ENCODE data around the gene RNASE1.

RNASE1 gene

DNA sequence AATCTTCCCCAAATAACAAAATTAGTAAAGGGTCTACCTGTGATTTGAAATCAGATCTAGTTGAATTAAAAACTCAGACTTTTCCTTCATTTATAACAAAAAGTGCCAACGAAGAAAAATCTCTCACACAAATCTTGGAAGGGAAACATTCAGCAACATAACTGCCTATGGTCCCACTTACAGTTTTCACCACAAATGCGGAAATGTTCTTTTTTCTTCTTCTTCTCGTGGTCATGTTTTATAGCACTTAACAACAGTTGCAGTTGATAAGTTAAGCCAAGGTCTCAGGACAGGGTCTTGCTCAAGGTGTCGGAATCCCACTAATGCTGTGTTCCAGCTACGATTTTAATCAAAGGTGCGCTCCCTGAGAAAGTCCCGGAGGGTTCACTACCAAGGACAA, 11.5 kb downstream of the RNASE1 start:
- no peak for DNase-seq (ENCODE audit: low read depth, low spot score)
- in situ Hi-C loops (cut with HindIII; ENCODE audit: low sequenced_read_pairs) = no loop called here
- H3K4me3 ChIP-seq (ENCODE audit: low read depth, low read length) = no peak overlapping the region

DNA sequence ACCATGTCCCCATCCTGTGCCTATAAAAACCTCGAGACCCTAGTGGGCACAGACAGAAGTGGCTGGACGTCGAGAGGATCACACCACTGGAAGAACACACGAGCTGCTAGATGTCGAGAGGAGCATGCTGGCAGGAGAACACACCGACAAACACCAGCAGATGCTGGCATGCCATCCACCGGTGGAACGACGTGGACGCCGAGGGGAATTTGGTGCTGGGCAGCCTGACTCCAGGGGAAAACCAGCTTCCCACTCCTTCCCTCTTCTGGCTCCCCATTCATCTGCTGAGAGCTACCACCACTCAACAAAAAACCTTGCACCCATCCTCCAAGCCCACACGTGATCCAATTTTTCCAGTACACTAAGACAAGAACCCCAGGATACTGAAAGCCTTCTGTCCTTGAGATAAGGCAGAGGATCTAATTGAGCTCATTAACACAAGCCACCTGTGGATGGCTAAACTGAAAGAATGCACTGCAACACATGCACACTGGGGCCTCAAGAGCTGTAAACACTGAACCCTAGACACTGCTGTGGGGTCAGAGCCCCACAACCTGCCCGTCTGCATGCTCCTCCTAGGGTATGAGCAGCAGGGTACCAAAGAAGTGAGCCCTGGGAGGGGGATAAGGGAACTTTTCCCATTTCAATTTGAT, 12.1 kb downstream of the RNASE1 start:
- no peak for DNase-seq (ENCODE audit: low read depth, low spot score)
- in situ Hi-C loops (cut with HindIII; ENCODE audit: low sequenced_read_pairs) = no loop called here
- no peak overlapping the region for H3K4me3 ChIP-seq (ENCODE audit: low read depth, low read length)
- TF ChIP-seq, protein P1, sequence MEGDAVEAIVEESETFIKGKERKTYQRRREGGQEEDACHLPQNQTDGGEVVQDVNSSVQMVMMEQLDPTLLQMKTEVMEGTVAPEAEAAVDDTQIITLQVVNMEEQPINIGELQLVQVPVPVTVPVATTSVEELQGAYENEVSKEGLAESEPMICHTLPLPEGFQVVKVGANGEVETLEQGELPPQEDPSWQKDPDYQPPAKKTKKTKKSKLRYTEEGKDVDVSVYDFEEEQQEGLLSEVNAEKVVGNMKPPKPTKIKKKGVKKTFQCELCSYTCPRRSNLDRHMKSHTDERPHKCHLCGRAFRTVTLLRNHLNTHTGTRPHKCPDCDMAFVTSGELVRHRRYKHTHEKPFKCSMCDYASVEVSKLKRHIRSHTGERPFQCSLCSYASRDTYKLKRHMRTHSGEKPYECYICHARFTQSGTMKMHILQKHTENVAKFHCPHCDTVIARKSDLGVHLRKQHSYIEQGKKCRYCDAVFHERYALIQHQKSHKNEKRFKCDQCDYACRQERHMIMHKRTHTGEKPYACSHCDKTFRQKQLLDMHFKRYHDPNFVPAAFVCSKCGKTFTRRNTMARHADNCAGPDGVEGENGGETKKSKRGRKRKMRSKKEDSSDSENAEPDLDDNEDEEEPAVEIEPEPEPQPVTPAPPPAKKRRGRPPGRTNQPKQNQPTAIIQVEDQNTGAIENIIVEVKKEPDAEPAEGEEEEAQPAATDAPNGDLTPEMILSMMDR (IDR thresholded peaks at IDR 0.05; ENCODE audit: low read depth, low read length) = no peak

More for the DNA sequence above, 11.5 kb downstream of the RNASE1 start:
- TF ChIP-seq, protein P1 (IDR thresholded peaks at IDR 0.05; ENCODE audit: low read depth, low read length) = no peak

DNA sequence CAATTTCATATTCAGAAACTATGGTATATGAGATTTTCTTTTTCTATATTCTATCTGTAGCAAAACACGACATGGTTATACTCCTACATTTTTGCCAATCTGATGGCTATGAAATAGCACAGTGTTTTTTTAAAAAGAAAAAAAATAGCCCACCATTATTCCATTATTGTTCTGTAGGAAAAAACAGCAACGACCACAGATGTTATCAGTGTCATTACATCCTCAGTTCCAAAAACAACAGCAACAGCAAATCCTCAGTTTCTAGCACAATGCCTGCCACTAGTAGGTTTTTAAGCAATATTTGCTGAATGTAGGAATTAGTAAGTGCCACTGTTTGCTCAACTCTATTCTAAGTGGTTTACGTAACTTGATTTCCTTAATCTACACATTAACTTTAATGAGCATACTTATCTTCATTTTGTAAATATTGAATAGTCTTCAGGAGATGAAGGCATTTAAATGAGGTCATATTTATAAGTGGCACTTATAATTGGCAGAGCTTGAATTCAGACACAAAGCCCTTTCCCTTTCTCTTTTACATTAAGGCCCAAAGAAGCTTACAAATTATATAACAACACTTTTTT, 13.3 kb downstream of the RNASE1 start:
- in situ Hi-C loops (cut with HindIII; ENCODE audit: low sequenced_read_pairs) = no loop called here
- TF ChIP-seq, protein P1 (IDR thresholded peaks at IDR 0.05; ENCODE audit: low read depth, low read length) = no peak
- no peak for DNase-seq (ENCODE audit: low read depth, low spot score)
- no peak overlapping the region for H3K4me3 ChIP-seq (ENCODE audit: low read depth, low read length)

DNA sequence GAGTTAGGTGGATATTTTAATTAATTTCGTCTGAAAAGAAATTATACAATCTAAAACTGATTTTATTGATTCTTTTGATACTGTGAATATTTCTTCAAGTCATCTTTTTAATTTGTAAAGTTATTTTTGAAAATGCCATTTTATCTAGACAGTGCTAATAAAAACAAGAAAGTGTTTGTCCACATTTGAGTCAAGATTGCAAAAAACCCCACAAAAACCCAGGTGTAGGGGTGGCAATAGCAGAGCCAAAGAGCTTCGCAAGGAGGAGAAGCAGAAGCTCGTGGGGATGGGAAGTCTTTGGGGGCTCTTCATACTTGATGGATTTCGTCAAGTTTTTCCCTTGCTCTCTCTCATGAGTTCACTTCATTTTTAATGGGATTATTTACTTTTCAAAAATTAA, 15.6 kb downstream of the RNASE1 start:
- DNase-seq (ENCODE audit: low read depth, low spot score) = no peak
- TF ChIP-seq, protein P1 (IDR thresholded peaks at IDR 0.05; ENCODE audit: low read depth, low read length) = no peak
- in situ Hi-C loops (cut with HindIII; ENCODE audit: low sequenced_read_pairs) = no loop called here
- no peak overlapping the region for H3K4me3 ChIP-seq (ENCODE audit: low read depth, low read length)

DNA sequence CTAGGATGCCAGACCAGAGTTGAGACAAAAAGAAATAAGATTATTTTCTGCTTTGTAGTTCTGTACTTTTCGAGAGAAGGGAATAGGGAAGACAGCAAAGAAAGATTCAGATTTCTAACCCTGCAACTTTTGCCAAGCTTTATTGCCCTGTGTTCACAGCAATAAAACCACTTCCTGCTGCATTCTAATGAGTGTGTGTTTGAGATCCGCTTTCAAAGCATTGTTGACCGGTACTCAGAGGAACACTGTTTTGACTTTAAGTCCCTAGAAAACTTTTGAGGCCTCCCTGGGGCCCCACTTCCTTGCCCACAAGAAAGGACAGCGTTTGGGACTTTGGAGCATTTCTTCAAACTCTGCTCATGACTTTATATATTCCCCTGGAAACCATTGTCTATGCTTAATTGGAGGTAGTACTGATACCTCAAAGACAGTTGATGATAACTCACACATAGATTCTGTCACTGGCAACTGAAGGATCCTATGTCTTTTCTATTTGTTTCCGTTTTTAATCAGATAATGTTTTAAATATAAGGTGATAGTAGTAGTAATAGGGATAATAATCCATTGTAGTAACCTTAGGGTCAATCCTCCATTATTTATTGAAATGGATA, 20.3 kb downstream of the RNASE1 start:
- in situ Hi-C loops (cut with HindIII; ENCODE audit: low sequenced_read_pairs) = no loop called here
- DNase-seq (ENCODE audit: low read depth, low spot score) = no peak
- no peak overlapping the region for H3K4me3 ChIP-seq (ENCODE audit: low read depth, low read length)
- TF ChIP-seq, protein P1 (IDR thresholded peaks at IDR 0.05; ENCODE audit: low read depth, low read length) = no peak

DNA sequence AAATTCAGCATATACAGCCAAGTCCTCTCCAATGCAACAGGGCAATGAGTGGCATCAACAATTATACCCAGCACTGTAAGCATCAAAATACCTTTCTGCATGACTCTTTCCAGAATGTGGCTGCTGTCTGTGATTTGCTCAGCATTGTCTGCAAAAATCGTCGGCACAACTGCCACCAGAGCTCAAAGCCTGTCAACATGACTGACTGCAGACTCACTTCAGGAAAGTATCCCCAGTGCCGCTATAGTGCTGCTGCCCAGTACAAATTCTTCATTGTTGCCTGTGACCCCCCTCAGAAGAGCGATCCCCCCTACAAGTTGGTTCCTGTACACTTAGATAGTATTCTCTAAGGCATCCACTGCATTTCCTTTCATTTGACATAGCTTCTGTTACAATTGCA, 20.8 kb downstream of the RNASE1 start:
- TF ChIP-seq, protein P1 (IDR thresholded peaks at IDR 0.05; ENCODE audit: low read depth, low read length) = no peak
- in situ Hi-C loops (cut with HindIII; ENCODE audit: low sequenced_read_pairs) = no loop called here
- H3K4me3 ChIP-seq (ENCODE audit: low read depth, low read length) = no peak overlapping the region
- no peak for DNase-seq (ENCODE audit: low read depth, low spot score)
